ENCODE measurements around the gene GHR.

GHR gene

GRCh38 chr5:42400474-42400873 is 22.8 kb upstream of the GHR start:
- Histone ChIP-seq H3K36me3 (ENCODE audit: control insufficient read depth in 2 of 2, insufficient read depth in 2 of 2, low read length in 2 of 2) (no peaks in the 10 kb centered on the region), H3K9me3 (ENCODE audit: control insufficient read depth in 2 of 2, low read length in 2 of 2) (no peaks in the 10 kb centered on the region), H3K27ac (ENCODE audit: low read depth in 2 of 2, low read length in 2 of 2) (no peak overlapping the region)

GRCh38 chr5:42403236-42403635 is 20.0 kb upstream of the GHR start:
- no peaks in the 10 kb centered on the region for H3K27me3 ChIP-seq (ENCODE audit: control insufficient read depth in 2 of 2, insufficient read depth in 2 of 2, low read length in 2 of 2)
- H3K9ac ChIP-seq (ENCODE audit: low read depth in 1 of 2, low read length in 2 of 2), result no peak overlapping the region
- no peaks in the 10 kb centered on the region for H3K36me3 ChIP-seq (ENCODE audit: control insufficient read depth in 2 of 2, insufficient read depth in 2 of 2, low read length in 2 of 2)
- H3K27ac ChIP-seq (ENCODE audit: low read depth in 2 of 2, low read length in 2 of 2), result no peak overlapping the region
- no peaks in the 10 kb centered on the region for H3K9me3 ChIP-seq (ENCODE audit: control insufficient read depth in 2 of 2, low read length in 2 of 2)
- no peaks in the 10 kb centered on the region for H3K4me1 ChIP-seq (ENCODE audit: control insufficient read depth in 2 of 2, insufficient read depth in 2 of 2, low read length in 2 of 2)
- H3K4me3 ChIP-seq (ENCODE audit: low read length in 2 of 2), result no peak overlapping the region

More at GRCh38 chr5:42400474-42400873, 22.8 kb upstream of the GHR start:
- Histone ChIP-seq H3K9ac (ENCODE audit: low read depth in 1 of 2, low read length in 2 of 2) (no peak overlapping the region), H3K4me3 (ENCODE audit: low read length in 2 of 2) (no peak overlapping the region), H3K4me1 (ENCODE audit: control insufficient read depth in 2 of 2, insufficient read depth in 2 of 2, low read length in 2 of 2) (no peaks in the 10 kb centered on the region), H3K27me3 (ENCODE audit: control insufficient read depth in 2 of 2, insufficient read depth in 2 of 2, low read length in 2 of 2) (no peaks in the 10 kb centered on the region)

- Histone ChIP-seq H3K4me1 (ENCODE audit: control insufficient read depth in 2 of 2, insufficient read depth in 2 of 2, low read length in 2 of 2) (no peaks in the 10 kb centered on the region), H3K4me3 (ENCODE audit: low read length in 2 of 2) (no peak overlapping the region), H3K9ac (ENCODE audit: low read depth in 1 of 2, low read length in 2 of 2) (no peak overlapping the region), H3K27ac (ENCODE audit: low read depth in 2 of 2, low read length in 2 of 2) (no peak overlapping the region), H3K36me3 (ENCODE audit: control insufficient read depth in 2 of 2, insufficient read depth in 2 of 2, low read length in 2 of 2) (no peaks in the 10 kb centered on the region), H3K27me3 (ENCODE audit: control insufficient read depth in 2 of 2, insufficient read depth in 2 of 2, low read length in 2 of 2) (no peaks in the 10 kb centered on the region), H3K9me3 (ENCODE audit: control insufficient read depth in 2 of 2, low read length in 2 of 2) (no peaks in the 10 kb centered on the region)
Observed at GRCh38 chr5:42404366-42404765, 18.9 kb upstream of the GHR start.

- peaks cover 0 to 4% of the 10 kb centered on the region in 2 donors for H3K27me3 ChIP-seq (ENCODE audit: control insufficient read depth in 2 of 2, insufficient read depth in 2 of 2, low read length in 2 of 2)
- H3K36me3 ChIP-seq (ENCODE audit: control insufficient read depth in 2 of 2, insufficient read depth in 2 of 2, low read length in 2 of 2), result no peaks in the 10 kb centered on the region
- H3K4me1 ChIP-seq (ENCODE audit: control insufficient read depth in 2 of 2, insufficient read depth in 2 of 2, low read length in 2 of 2), result peaks cover 0 to 5% of the 10 kb centered on the region in 2 donors
- H3K27ac ChIP-seq (ENCODE audit: low read depth in 2 of 2, low read length in 2 of 2), result no peak overlapping the region
- H3K4me3 ChIP-seq (ENCODE audit: low read length in 2 of 2), result no peak overlapping the region
- no peaks in the 10 kb centered on the region for H3K9me3 ChIP-seq (ENCODE audit: control insufficient read depth in 2 of 2, low read length in 2 of 2)
- H3K9ac ChIP-seq (ENCODE audit: low read depth in 1 of 2, low read length in 2 of 2), result no peak overlapping the region
Observed at GRCh38 chr5:42419294-42419693, 3.9 kb upstream of the GHR start.

GRCh38 chr5:42422656-42423280 is 471 bp upstream of the GHR start:
- Histone ChIP-seq H3K36me3 (ENCODE audit: control insufficient read depth in 2 of 2, insufficient read depth in 2 of 2, low read length in 2 of 2) (no peaks in the 10 kb centered on the region), H3K27ac (ENCODE audit: low read depth in 2 of 2, low read length in 2 of 2) (peak overlapping the region; percentile 63 to 77), H3K4me1 (ENCODE audit: control insufficient read depth in 2 of 2, insufficient read depth in 2 of 2, low read length in 2 of 2) (peaks cover 3 to 14% of the 10 kb centered on the region in 2 donors), H3K9ac (ENCODE audit: low read depth in 1 of 2, low read length in 2 of 2) (peak overlapping the region in 1 of 2 donors; percentile 57), H3K4me3 (ENCODE audit: low read length in 2 of 2) (peak overlapping the region; percentile 73 to 76), H3K27me3 (ENCODE audit: control insufficient read depth in 2 of 2, insufficient read depth in 2 of 2, low read length in 2 of 2) (peaks cover 8 to 11% of the 10 kb centered on the region in 2 donors), H3K9me3 (ENCODE audit: control insufficient read depth in 2 of 2, low read length in 2 of 2) (no peaks in the 10 kb centered on the region)

GRCh38 chr5:42426016-42426415 is 2.8 kb downstream of the GHR start:
- H3K27ac ChIP-seq (ENCODE audit: low read depth in 2 of 2, low read length in 2 of 2), result no peak overlapping the region
- no peak overlapping the region for H3K4me3 ChIP-seq (ENCODE audit: low read length in 2 of 2)
- H3K27me3 ChIP-seq (ENCODE audit: control insufficient read depth in 2 of 2, insufficient read depth in 2 of 2, low read length in 2 of 2), result peaks cover 8 to 11% of the 10 kb centered on the region in 2 donors
- no peaks in the 10 kb centered on the region for H3K9me3 ChIP-seq (ENCODE audit: control insufficient read depth in 2 of 2, low read length in 2 of 2)
- H3K9ac ChIP-seq (ENCODE audit: low read depth in 1 of 2, low read length in 2 of 2), result no peak overlapping the region
- no peaks in the 10 kb centered on the region for H3K36me3 ChIP-seq (ENCODE audit: control insufficient read depth in 2 of 2, insufficient read depth in 2 of 2, low read length in 2 of 2)
- peaks cover 3 to 14% of the 10 kb centered on the region in 2 donors for H3K4me1 ChIP-seq (ENCODE audit: control insufficient read depth in 2 of 2, insufficient read depth in 2 of 2, low read length in 2 of 2)

- Histone ChIP-seq H3K27me3 (ENCODE audit: control insufficient read depth in 2 of 2, insufficient read depth in 2 of 2, low read length in 2 of 2) (peaks cover 4 to 8% of the 10 kb centered on the region in 2 donors), H3K9me3 (ENCODE audit: control insufficient read depth in 2 of 2, low read length in 2 of 2) (no peaks in the 10 kb centered on the region), H3K27ac (ENCODE audit: low read depth in 2 of 2, low read length in 2 of 2) (no peak overlapping the region), H3K4me1 (ENCODE audit: control insufficient read depth in 2 of 2, insufficient read depth in 2 of 2, low read length in 2 of 2) (peaks cover 3 to 5% of the 10 kb centered on the region in 2 donors), H3K9ac (ENCODE audit: low read depth in 1 of 2, low read length in 2 of 2) (no peak overlapping the region), H3K4me3 (ENCODE audit: low read length in 2 of 2) (no peak overlapping the region), H3K36me3 (ENCODE audit: control insufficient read depth in 2 of 2, insufficient read depth in 2 of 2, low read length in 2 of 2) (no peaks in the 10 kb centered on the region)
Observed at GRCh38 chr5:42429694-42430093, 6.5 kb downstream of the GHR start.

- no peaks in the 10 kb centered on the region for H3K36me3 ChIP-seq (ENCODE audit: control insufficient read depth in 2 of 2, insufficient read depth in 2 of 2, low read length in 2 of 2)
- H3K4me3 ChIP-seq (ENCODE audit: low read length in 2 of 2), result no peak overlapping the region
- no peak overlapping the region for H3K9ac ChIP-seq (ENCODE audit: low read depth in 1 of 2, low read length in 2 of 2)
- H3K27me3 ChIP-seq (ENCODE audit: control insufficient read depth in 2 of 2, insufficient read depth in 2 of 2, low read length in 2 of 2), result no peaks in the 10 kb centered on the region
- no peaks in the 10 kb centered on the region for H3K9me3 ChIP-seq (ENCODE audit: control insufficient read depth in 2 of 2, low read length in 2 of 2)
- H3K4me1 ChIP-seq (ENCODE audit: control insufficient read depth in 2 of 2, insufficient read depth in 2 of 2, low read length in 2 of 2), result no peaks in the 10 kb centered on the region
- no peak overlapping the region for H3K27ac ChIP-seq (ENCODE audit: low read depth in 2 of 2, low read length in 2 of 2)
Observed at GRCh38 chr5:42434047-42434724, 10.9 kb downstream of the GHR start.

GRCh38 chr5:42436051-42436450 is 12.8 kb downstream of the GHR start:
- Histone ChIP-seq H3K9me3 (ENCODE audit: control insufficient read depth in 2 of 2, low read length in 2 of 2) (no peaks in the 10 kb centered on the region), H3K4me3 (ENCODE audit: low read length in 2 of 2) (no peak overlapping the region), H3K27ac (ENCODE audit: low read depth in 2 of 2, low read length in 2 of 2) (no peak overlapping the region), H3K27me3 (ENCODE audit: control insufficient read depth in 2 of 2, insufficient read depth in 2 of 2, low read length in 2 of 2) (no peaks in the 10 kb centered on the region), H3K36me3 (ENCODE audit: control insufficient read depth in 2 of 2, insufficient read depth in 2 of 2, low read length in 2 of 2) (no peaks in the 10 kb centered on the region), H3K4me1 (ENCODE audit: control insufficient read depth in 2 of 2, insufficient read depth in 2 of 2, low read length in 2 of 2) (no peaks in the 10 kb centered on the region), H3K9ac (ENCODE audit: low read depth in 1 of 2, low read length in 2 of 2) (no peak overlapping the region)

- Histone ChIP-seq H3K27me3 (ENCODE audit: control insufficient read depth in 2 of 2, insufficient read depth in 2 of 2, low read length in 2 of 2) (no peaks in the 10 kb centered on the region), H3K4me1 (ENCODE audit: control insufficient read depth in 2 of 2, insufficient read depth in 2 of 2, low read length in 2 of 2) (no peaks in the 10 kb centered on the region), H3K9ac (ENCODE audit: low read depth in 1 of 2, low read length in 2 of 2) (no peak overlapping the region), H3K36me3 (ENCODE audit: control insufficient read depth in 2 of 2, insufficient read depth in 2 of 2, low read length in 2 of 2) (no peaks in the 10 kb centered on the region), H3K4me3 (ENCODE audit: low read length in 2 of 2) (no peak overlapping the region), H3K27ac (ENCODE audit: low read depth in 2 of 2, low read length in 2 of 2) (no peak overlapping the region), H3K9me3 (ENCODE audit: control insufficient read depth in 2 of 2, low read length in 2 of 2) (no peaks in the 10 kb centered on the region)
Observed at GRCh38 chr5:42454216-42454995, 31.2 kb downstream of the GHR start.

Measured in mucosa of rectum (tissue), 2 donors.